Neural progenitor cell (in vitro differentiated cells): ENCODE measurements around the gene COL4A2. TPM values are rescaled to one million over a fixed set of nuclear protein-coding genes. Genes with fewer than 3 reads are reported as not detected.

Experiments used
- DNase-seq: peaks from one replicate; pipeline ENCODE4 v3.0.0-alpha.2; 2016; ENCODE audit warnings: low spot score
- H2AFZ ChIP-seq: fragments of 200-600 bp; sonication (generic); replicated peaks from 2 replicates; pipeline ENCODE4 v1.6.1; 2016; ENCODE audit warnings: antibody characterized with exemption
- H3F3A ChIP-seq: fragments of 200-600 bp; sonication (generic); 2 replicates; pipeline ENCODE4 v1.6.1; 2016; ENCODE audit warnings: antibody characterized with exemption, low read depth
- H3K27ac ChIP-seq: fragments of 200-600 bp; sonication (generic); 2 replicates; pipeline ENCODE4 v1.5.1; 2016; ENCODE audit warnings: mild to moderate bottlenecking
- H3K27me3 ChIP-seq: fragments of 200-600 bp; sonication (generic); 2 replicates; pipeline ENCODE4 v1.6.1; 2016; ENCODE audit warnings: mild to moderate bottlenecking, moderate library complexity
- H3K36me3 ChIP-seq: fragments of 200-600 bp; sonication (generic); 2 replicates; pipeline ENCODE4 v1.5.1; 2016
- H3K4me1 ChIP-seq: fragments of 200-600 bp; sonication (generic); 2 replicates; pipeline ENCODE4 v1.6.1; 2016; ENCODE audit warnings: mixed run types
- H3K4me2 ChIP-seq: fragments of 200-600 bp; sonication (generic); 2 replicates; pipeline ENCODE4 v1.6.1; 2016
- H3K4me3 ChIP-seq: fragments of 200-600 bp; sonication (generic); 2 replicates; pipeline ENCODE4 v1.5.1; 2016
- H3K79me2 ChIP-seq: fragments of 200-600 bp; sonication (generic); 2 replicates; pipeline ENCODE4 v1.6.1; 2016; ENCODE audit warnings: low read depth
- H3K9ac ChIP-seq: fragments of 200-600 bp; sonication (generic); 2 replicates; pipeline ENCODE4 v1.6.1; 2016
- H3K9me3 ChIP-seq: fragments of 200-600 bp; sonication (generic); 2 replicates; pipeline ENCODE4 v1.5.1; 2016; ENCODE audit warnings: low read depth
- H4K20me1 ChIP-seq: fragments of 200-600 bp; sonication (generic); 2 replicates; pipeline ENCODE4 v1.6.1; 2016; ENCODE audit warnings: low read depth
- H3K27ac Mint-ChIP-seq: 3 replicates; pipeline ENCODE4 v1.8.0; 2021; ENCODE audit warnings: mixed read lengths
- H3K27me3 Mint-ChIP-seq: 2 replicates; pipeline ENCODE4 v1.8.0; 2022; ENCODE audit warnings: low read depth, mild to moderate bottlenecking, inconsistent platforms, moderate library complexity, mixed read lengths; ENCODE audit not compliant: insufficient read depth
- H3K36me3 Mint-ChIP-seq: 3 replicates; pipeline ENCODE4 v1.8.0; 2021; ENCODE audit warnings: mixed read lengths
- H3K4me1 Mint-ChIP-seq: 3 replicates; pipeline ENCODE4 v1.8.0; 2021; ENCODE audit warnings: mixed read lengths
- H3K4me3 Mint-ChIP-seq: 3 replicates; pipeline ENCODE4 v1.8.0; 2021; ENCODE audit warnings: mild to moderate bottlenecking, moderate library complexity, mixed read lengths
- H3K9me3 Mint-ChIP-seq: 3 replicates; pipeline ENCODE4 v1.8.0; 2020; ENCODE audit warnings: mixed read lengths
- CTCF ChIP-seq: fragments of 200-600 bp; sonication (generic); IDR thresholded peaks from 2 replicates; pipeline ENCODE4 v1.5.1; 2017; ENCODE audit warnings: antibody characterized with exemption, mild to moderate bottlenecking
- EZH2 ChIP-seq: fragments of 200-600 bp; sonication (generic); IDR thresholded peaks from 2 replicates; pipeline ENCODE4 v1.6.1; 2017; ENCODE audit warnings: antibody characterized with exemption, mild to moderate bottlenecking, moderate library complexity
- EZH2phosphoT487 ChIP-seq: fragments of 200-600 bp; sonication (generic); IDR thresholded peaks from 2 replicates; pipeline ENCODE4 v1.6.1; 2017; ENCODE audit warnings: antibody characterized with exemption
- total RNA-seq: library from RNA; depleted of rRNA; stranded (reverse); fragments of >200 nt; gene quantifications from 2 replicates; pipeline ENCODE4 v1.2.3, GENCODE V29; 2015; ENCODE audit warnings: low replicate concordance

Gene COL4A2
- total RNA-seq, 1 donor from 2014 or later: 73.6 TPM

- no peaks in the 10 kb centered on the region for H3K27me3 ChIP-seq
- no peak overlapping the region for H2AFZ ChIP-seq
- H3K79me2 ChIP-seq: no peaks in the 10 kb centered on the region
- peaks cover 9% of the 10 kb centered on the region for H3F3A ChIP-seq
- Mint-ChIP-seq H3K27ac (no peak overlapping the region), H3K36me3 (peaks cover 16% of the 10 kb centered on the region), H3K4me1 (peaks cover 33% of the 10 kb centered on the region), H3K27me3 (peaks cover 2% of the 10 kb centered on the region), H3K4me3 (no peak overlapping the region), H3K9me3 (no peaks in the 10 kb centered on the region)
- DNase-seq: no peak
- no peaks in the 10 kb centered on the region for H3K9me3 ChIP-seq
- H3K4me1 ChIP-seq: no peaks in the 10 kb centered on the region
- H3K27ac ChIP-seq: no peak overlapping the region
- H3K36me3 ChIP-seq: no peaks in the 10 kb centered on the region
- no peak overlapping the region for H3K4me2 ChIP-seq
- H3K9ac ChIP-seq: no peak overlapping the region
- no peak overlapping the region for H3K4me3 ChIP-seq
- TF ChIP-seq EZH2phosphoT487 (no peak), CTCF (no peak), EZH2 (no peak)
- H4K20me1 ChIP-seq: no peaks in the 10 kb centered on the region
Measured at GRCh38 chr13:110407531-110407930, 100.4 kb downstream of the COL4A2 start.

- DNase-seq: no peak
- no peaks in the 10 kb centered on the region for H3K9me3 ChIP-seq
- TF ChIP-seq EZH2 (no peak), EZH2phosphoT487 (no peak), CTCF (no peak)
- no peaks in the 10 kb centered on the region for H4K20me1 ChIP-seq
- no peak overlapping the region for H2AFZ ChIP-seq
- H3K36me3 Mint-ChIP-seq: peaks cover 16% of the 10 kb centered on the region
- H3K27me3 Mint-ChIP-seq: peaks cover 2% of the 10 kb centered on the region
- no peak overlapping the region for H3K4me2 ChIP-seq
- H3K27ac Mint-ChIP-seq: no peak overlapping the region
- H3K9ac ChIP-seq: no peak overlapping the region
- H3F3A ChIP-seq: peaks cover 9% of the 10 kb centered on the region
- H3K4me1 Mint-ChIP-seq: peaks cover 38% of the 10 kb centered on the region
- H3K36me3 ChIP-seq: no peaks in the 10 kb centered on the region
- H3K9me3 Mint-ChIP-seq: no peaks in the 10 kb centered on the region
- H3K27ac ChIP-seq: no peak overlapping the region
- H3K4me1 ChIP-seq: no peaks in the 10 kb centered on the region
- H3K4me3 ChIP-seq: no peak overlapping the region
- no peak overlapping the region for H3K4me3 Mint-ChIP-seq
- no peaks in the 10 kb centered on the region for H3K79me2 ChIP-seq
- H3K27me3 ChIP-seq: no peaks in the 10 kb centered on the region
Measured at GRCh38 chr13:110408286-110408685, 101.2 kb downstream of the COL4A2 start.

- no peaks in the 10 kb centered on the region for H3K79me2 ChIP-seq
- no peaks in the 10 kb centered on the region for H4K20me1 ChIP-seq
- no peaks in the 10 kb centered on the region for H3K9me3 Mint-ChIP-seq
- H3K27ac Mint-ChIP-seq: peak overlapping the region; percentile 23
- H3K27me3 Mint-ChIP-seq: no peaks in the 10 kb centered on the region
- H3K36me3 Mint-ChIP-seq: peaks cover 19% of the 10 kb centered on the region
- no peak overlapping the region for H2AFZ ChIP-seq
- H3F3A ChIP-seq: peaks cover 9% of the 10 kb centered on the region
- H3K36me3 ChIP-seq: no peaks in the 10 kb centered on the region
- H3K4me1 Mint-ChIP-seq: peaks cover 33% of the 10 kb centered on the region
- no peak overlapping the region for H3K9ac ChIP-seq
- no peak overlapping the region for H3K4me2 ChIP-seq
- no peaks in the 10 kb centered on the region for H3K27me3 ChIP-seq
- no peak overlapping the region for H3K4me3 ChIP-seq
- TF ChIP-seq CTCF: no peak
- no peak for TF ChIP-seq EZH2phosphoT487
- TF ChIP-seq EZH2: no peak
- DNase-seq: no peak
- no peak overlapping the region for H3K27ac ChIP-seq
- no peak overlapping the region for H3K4me3 Mint-ChIP-seq
- no peaks in the 10 kb centered on the region for H3K4me1 ChIP-seq
- no peaks in the 10 kb centered on the region for H3K9me3 ChIP-seq
Measured at GRCh38 chr13:110409581-110409992, 102.5 kb downstream of the COL4A2 start.

- no peaks in the 10 kb centered on the region for H3K36me3 ChIP-seq
- no peaks in the 10 kb centered on the region for H3K9me3 ChIP-seq
- peaks cover 9% of the 10 kb centered on the region for H3F3A ChIP-seq
- H3K4me3 ChIP-seq: no peak overlapping the region
- H3K4me1 ChIP-seq: no peaks in the 10 kb centered on the region
- H2AFZ ChIP-seq: no peak overlapping the region
- no peak overlapping the region for H3K4me2 ChIP-seq
- H3K27ac Mint-ChIP-seq: no peak overlapping the region
- H3K4me3 Mint-ChIP-seq: no peak overlapping the region
- no peak overlapping the region for H3K9ac ChIP-seq
- H3K4me1 Mint-ChIP-seq: peaks cover 33% of the 10 kb centered on the region
- H3K36me3 Mint-ChIP-seq: peaks cover 22% of the 10 kb centered on the region
- TF ChIP-seq CTCF (no peak), EZH2 (no peak), EZH2phosphoT487 (no peak)
- H3K27ac ChIP-seq: no peak overlapping the region
- no peaks in the 10 kb centered on the region for H4K20me1 ChIP-seq
- H3K9me3 Mint-ChIP-seq: no peaks in the 10 kb centered on the region
- H3K79me2 ChIP-seq: no peaks in the 10 kb centered on the region
- no peaks in the 10 kb centered on the region for H3K27me3 Mint-ChIP-seq
- H3K27me3 ChIP-seq: no peaks in the 10 kb centered on the region
- DNase-seq: no peak
Measured at GRCh38 chr13:110410000-110410399, 102.9 kb downstream of the COL4A2 start.
